DOHH2 (cell line): ENCODE data around the gene FMNL2.

Experiments
- CTCF ChIP-seq: fragments of 200-600 bp; sonication (generic); IDR thresholded peaks from one replicate; pipeline ENCODE4 v1.5.1; 2014; ENCODE audit warnings: antibody characterized with exemption, mild to moderate bottlenecking, low read depth, low read length; ENCODE audit not compliant: poor library complexity, severe bottlenecking
- EZH2phosphoT487 ChIP-seq: fragments of 200-600 bp; sonication (generic); IDR thresholded peaks from 2 replicates; pipeline ENCODE4 v1.6.1; 2017; ENCODE audit warnings: borderline replicate concordance, mild to moderate bottlenecking, antibody characterized with exemption, low read length, moderate library complexity, mixed read lengths

DNA sequence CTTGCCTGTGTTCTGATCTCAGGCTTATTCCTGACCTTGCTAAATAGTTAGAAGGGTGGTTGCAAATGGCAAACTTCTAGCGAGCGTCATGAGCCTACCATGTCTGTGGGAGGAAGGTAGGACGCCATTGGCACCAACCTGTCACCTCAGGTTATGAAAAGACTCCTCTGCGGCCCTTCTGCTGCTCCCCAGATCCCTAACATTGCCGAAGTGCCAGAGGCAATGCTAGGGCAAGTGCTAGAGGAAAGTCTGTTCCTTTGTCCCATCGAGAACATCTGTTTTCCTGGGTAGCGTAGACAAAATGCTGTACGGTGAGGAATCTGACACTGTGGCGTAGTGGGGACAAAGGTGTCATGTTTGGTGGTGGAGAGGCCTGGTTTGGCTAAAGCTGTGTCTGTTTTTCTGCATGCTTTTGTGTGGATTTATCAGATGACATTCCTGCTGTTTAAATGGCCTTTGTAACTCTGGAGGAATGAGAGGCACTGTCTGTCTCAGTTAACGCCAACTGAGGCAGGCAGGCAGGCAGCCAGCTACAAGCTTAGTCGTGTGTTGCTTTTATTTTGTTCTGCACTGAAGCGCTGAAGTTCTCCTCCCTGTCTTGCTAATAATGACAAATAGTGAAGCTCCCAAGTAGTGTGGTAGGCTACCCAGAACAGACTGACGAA, 288.2 kb downstream of the FMNL2 start:
- TF ChIP-seq CTCF, result no peak
- no peak for TF ChIP-seq EZH2phosphoT487
